Muscle layer of colon (tissue), 2 donors: ENCODE results near the gene HPCAL1.

ENCODE experiments used
- H3K27ac ChIP-seq: one replicate; pipeline ENCODE4 v1.7.0; 2013; ENCODE audit warnings: low read depth, mild to moderate bottlenecking, low read length, moderate library complexity
- H3K27me3 ChIP-seq, 2 donors: one replicate each; pipeline ENCODE4 v1.7.0; 2013; ENCODE audit warnings: low read length in 2 of 2, mild to moderate bottlenecking in 2 of 2; ENCODE audit not compliant: insufficient read depth in 2 of 2, control insufficient read depth in 1 of 2
- H3K36me3 ChIP-seq: one replicate; pipeline ENCODE4 v1.7.0; 2013; ENCODE audit warnings: mild to moderate bottlenecking, low read length; ENCODE audit not compliant: insufficient read depth
- H3K4me1 ChIP-seq: one replicate; pipeline ENCODE4 v1.7.0; 2013; ENCODE audit warnings: mild to moderate bottlenecking, low read length; ENCODE audit not compliant: insufficient read depth
- H3K4me3 ChIP-seq, 2 donors: one replicate each; pipeline ENCODE4 v1.7.0; 2013; ENCODE audit warnings: low read length in 2 of 2, low read depth in 1 of 2, mild to moderate bottlenecking in 1 of 2, moderate library complexity in 1 of 2
- H3K9ac ChIP-seq: one replicate; pipeline ENCODE4 v1.7.0; 2013; ENCODE audit warnings: low read length
- H3K9me3 ChIP-seq: one replicate; pipeline ENCODE4 v1.7.0; 2013; ENCODE audit warnings: mild to moderate bottlenecking, low read length
- donor health status: abdominal sarcoma.
- donor health status: Adenocarcinoma of cecum.

Gene HPCAL1

DNA sequence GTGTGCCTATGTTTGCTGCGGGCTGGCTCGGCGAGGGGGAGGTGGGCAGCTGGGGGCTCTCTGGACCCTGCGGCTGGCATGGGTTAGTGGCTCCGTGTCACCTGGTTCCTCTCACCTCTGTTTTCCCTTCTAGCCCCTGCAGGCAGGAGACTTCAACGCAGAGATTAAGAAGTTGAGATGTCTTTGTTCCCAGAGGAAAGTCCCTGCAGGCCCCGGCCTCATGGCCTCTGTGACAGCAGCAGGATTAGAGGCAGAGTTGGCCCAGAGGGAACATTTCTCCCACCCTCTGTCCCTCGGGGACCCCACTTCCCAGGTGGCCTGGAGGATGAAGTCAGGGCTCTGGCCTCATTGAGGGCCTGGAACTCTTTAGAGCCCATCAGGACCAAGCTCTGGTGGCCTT, 56.5 kb downstream of the HPCAL1 start:
- Histone ChIP-seq H3K4me1 (no peaks in the 10 kb centered on the region), H3K9ac (no peak overlapping the region), H3K4me3 (no peak overlapping the region), H3K27ac (no peak overlapping the region), H3K27me3 (no peaks in the 10 kb centered on the region), H3K9me3 (no peaks in the 10 kb centered on the region), H3K36me3 (no peaks in the 10 kb centered on the region)

DNA sequence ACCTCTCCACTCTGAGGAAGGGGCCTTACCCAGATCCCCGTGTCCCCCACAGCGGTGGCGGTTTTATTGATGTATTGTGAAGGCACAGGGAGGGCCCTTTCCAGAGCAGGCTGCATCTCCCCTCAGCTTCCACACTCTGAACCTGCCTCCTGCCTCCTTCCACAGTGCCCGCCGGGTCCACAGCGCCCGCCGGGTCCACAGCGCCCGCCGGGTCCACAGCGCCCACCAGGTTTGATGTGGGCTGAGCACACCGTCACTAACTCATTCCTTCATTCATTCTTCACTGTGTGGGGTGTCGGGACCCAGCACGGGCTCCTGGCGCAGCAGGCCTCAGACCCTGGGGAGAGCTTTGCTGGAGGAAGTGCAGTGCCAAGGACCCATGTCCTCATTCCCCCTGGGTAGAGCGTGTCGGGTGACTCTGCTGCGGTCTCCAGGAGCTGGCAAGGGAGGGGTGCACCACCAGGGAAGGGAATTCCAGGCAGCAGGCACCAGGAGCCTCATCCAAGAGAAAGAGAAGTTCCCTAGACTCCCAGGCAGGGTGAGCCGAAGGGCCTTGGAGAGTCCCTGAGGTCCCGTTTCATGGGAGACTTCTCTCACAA, 57.1 kb downstream of the HPCAL1 start:
- H3K27ac ChIP-seq: no peak overlapping the region

DNA sequence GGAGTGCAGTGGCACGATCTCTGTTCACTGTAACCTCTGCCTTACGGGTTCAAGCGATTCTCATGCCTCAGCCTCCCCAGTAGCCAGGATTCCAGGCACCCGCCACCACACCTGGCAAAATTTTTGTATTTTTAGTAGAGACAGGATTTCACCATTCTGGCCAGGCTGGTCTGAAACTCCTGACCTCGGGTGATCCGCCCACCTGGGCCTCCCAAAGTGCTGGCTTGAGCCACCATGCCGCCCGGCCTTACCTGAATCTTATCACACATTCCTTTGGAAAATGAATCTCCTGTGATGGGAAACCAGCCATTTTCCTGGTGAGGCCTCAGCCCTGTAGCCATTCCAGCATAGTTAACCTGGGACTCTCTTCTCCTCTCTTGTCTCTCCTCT, 57.8 kb downstream of the HPCAL1 start:
- H3K27ac ChIP-seq: no peak overlapping the region
- no peaks in the 10 kb centered on the region for H3K27me3 ChIP-seq
- no peak overlapping the region for H3K4me3 ChIP-seq
- H3K36me3 ChIP-seq: no peaks in the 10 kb centered on the region
- no peaks in the 10 kb centered on the region for H3K9me3 ChIP-seq
- no peaks in the 10 kb centered on the region for H3K4me1 ChIP-seq
- H3K9ac ChIP-seq: no peak overlapping the region

More for the DNA sequence above, 57.1 kb downstream of the HPCAL1 start:
- H3K4me3 ChIP-seq: no peak overlapping the region
- H3K9ac ChIP-seq: no peak overlapping the region
- H3K27me3 ChIP-seq: no peaks in the 10 kb centered on the region
- no peaks in the 10 kb centered on the region for H3K9me3 ChIP-seq
- no peaks in the 10 kb centered on the region for H3K36me3 ChIP-seq
- no peaks in the 10 kb centered on the region for H3K4me1 ChIP-seq

- Histone ChIP-seq H3K36me3 (no peaks in the 10 kb centered on the region), H3K9ac (no peak overlapping the region), H3K27ac (no peak overlapping the region), H3K4me1 (no peaks in the 10 kb centered on the region), H3K9me3 (no peaks in the 10 kb centered on the region), H3K4me3 (no peak overlapping the region), H3K27me3 (no peaks in the 10 kb centered on the region)
Observed at GRCh38 chr2:10360850-10361588, 58.3 kb downstream of the HPCAL1 start.

- no peaks in the 10 kb centered on the region for H3K4me1 ChIP-seq
- H3K27me3 ChIP-seq: no peaks in the 10 kb centered on the region
- no peaks in the 10 kb centered on the region for H3K9me3 ChIP-seq
- H3K27ac ChIP-seq: no peak overlapping the region
- H3K4me3 ChIP-seq: no peak overlapping the region
- H3K36me3 ChIP-seq: no peaks in the 10 kb centered on the region
- H3K9ac ChIP-seq: no peak overlapping the region
Observed at GRCh38 chr2:10362096-10362897, 59.6 kb downstream of the HPCAL1 start.

GRCh38 chr2:10362898-10363454, 60.3 kb downstream of the HPCAL1 start:
- Histone ChIP-seq H3K9me3 (no peaks in the 10 kb centered on the region), H3K4me1 (no peaks in the 10 kb centered on the region), H3K36me3 (no peaks in the 10 kb centered on the region), H3K27me3 (no peaks in the 10 kb centered on the region), H3K4me3 (no peak overlapping the region), H3K27ac (no peak overlapping the region), H3K9ac (no peak overlapping the region)

DNA sequence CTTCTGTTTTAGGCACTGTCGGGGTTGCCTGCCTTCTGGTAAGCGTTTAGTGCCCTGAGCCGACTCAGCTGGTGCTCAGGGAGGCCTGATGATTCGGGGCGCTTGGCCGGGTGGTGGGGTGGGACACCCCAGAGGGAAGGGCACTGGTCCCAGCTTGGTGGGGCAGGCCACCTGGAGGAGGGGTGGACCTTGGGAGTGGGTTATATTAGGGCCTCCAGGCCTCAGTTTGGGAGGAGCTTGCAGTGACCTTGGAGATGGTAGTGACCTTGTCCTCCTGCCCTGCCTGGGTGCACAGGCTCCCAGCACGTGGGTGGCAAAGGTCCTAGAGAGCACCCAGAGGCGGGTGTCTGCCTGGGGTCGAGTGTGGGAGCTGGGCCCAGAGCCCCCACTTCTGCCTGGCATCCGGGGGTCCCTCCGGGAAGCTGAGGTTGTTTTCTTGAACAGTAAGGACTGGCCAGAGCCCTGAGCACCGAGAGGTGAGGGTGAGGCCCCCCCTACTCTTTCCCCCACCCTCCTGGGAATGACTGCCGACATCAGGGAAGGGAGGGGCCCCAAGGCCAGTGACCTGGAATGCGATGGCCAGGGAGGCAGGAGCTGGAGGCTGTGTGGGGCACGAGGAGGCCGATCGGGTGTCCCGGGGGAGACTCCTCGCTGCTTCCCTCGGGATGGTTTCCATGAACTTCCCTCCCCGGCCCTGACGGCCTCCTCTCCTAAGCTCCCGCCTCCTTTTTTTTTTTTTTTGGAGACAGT, 61.3 kb downstream of the HPCAL1 start:
- H3K36me3 ChIP-seq: no peaks in the 10 kb centered on the region
- no peaks in the 10 kb centered on the region for H3K4me1 ChIP-seq
- H3K9me3 ChIP-seq: no peaks in the 10 kb centered on the region
- no peak overlapping the region for H3K9ac ChIP-seq
- H3K27ac ChIP-seq: no peak overlapping the region
- no peak overlapping the region for H3K4me3 ChIP-seq
- no peaks in the 10 kb centered on the region for H3K27me3 ChIP-seq

GRCh38 chr2:10365412-10365811, 62.7 kb downstream of the HPCAL1 start:
- no peaks in the 10 kb centered on the region for H3K4me1 ChIP-seq
- H3K36me3 ChIP-seq: no peaks in the 10 kb centered on the region
- no peak overlapping the region for H3K27ac ChIP-seq
- H3K27me3 ChIP-seq: no peaks in the 10 kb centered on the region
- no peaks in the 10 kb centered on the region for H3K9me3 ChIP-seq
- no peak overlapping the region for H3K4me3 ChIP-seq
- H3K9ac ChIP-seq: no peak overlapping the region

DNA sequence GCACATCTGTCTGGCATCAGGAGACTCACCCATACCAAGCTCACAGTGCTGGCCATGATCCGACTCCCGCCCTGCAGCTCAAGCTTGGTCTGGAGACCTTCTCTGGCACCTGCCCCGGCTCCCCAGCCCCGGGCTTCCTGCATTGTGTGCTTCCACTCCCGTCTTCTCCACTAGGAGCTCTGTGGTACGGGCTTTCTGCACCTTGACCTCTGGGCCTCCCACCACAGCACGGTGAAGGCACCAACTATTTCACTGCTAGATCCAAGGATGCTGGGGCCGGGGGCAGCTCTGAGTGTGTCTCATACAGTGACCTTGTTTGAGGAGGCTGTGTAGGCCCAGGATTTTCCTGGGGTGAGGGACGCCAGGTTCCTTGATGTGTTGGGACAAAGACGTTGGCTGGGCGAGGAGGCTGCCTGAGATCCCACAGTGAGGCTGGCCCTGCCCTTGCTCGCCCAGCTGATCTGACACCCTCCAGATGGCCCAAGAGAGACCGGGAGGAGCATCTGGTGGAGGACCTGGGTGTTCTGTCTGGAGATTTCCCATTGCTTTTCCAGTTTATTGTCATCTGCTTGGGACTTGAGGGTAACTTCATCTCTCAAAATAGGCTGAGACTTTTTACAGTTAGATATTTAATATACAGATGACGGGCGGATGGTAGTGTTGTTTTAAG, 64.0 kb downstream of the HPCAL1 start:
- Histone ChIP-seq H3K9me3 (no peaks in the 10 kb centered on the region), H3K4me1 (no peaks in the 10 kb centered on the region), H3K27me3 (no peaks in the 10 kb centered on the region), H3K27ac (no peak overlapping the region), H3K36me3 (no peaks in the 10 kb centered on the region), H3K4me3 (no peak overlapping the region), H3K9ac (no peak overlapping the region)

DNA sequence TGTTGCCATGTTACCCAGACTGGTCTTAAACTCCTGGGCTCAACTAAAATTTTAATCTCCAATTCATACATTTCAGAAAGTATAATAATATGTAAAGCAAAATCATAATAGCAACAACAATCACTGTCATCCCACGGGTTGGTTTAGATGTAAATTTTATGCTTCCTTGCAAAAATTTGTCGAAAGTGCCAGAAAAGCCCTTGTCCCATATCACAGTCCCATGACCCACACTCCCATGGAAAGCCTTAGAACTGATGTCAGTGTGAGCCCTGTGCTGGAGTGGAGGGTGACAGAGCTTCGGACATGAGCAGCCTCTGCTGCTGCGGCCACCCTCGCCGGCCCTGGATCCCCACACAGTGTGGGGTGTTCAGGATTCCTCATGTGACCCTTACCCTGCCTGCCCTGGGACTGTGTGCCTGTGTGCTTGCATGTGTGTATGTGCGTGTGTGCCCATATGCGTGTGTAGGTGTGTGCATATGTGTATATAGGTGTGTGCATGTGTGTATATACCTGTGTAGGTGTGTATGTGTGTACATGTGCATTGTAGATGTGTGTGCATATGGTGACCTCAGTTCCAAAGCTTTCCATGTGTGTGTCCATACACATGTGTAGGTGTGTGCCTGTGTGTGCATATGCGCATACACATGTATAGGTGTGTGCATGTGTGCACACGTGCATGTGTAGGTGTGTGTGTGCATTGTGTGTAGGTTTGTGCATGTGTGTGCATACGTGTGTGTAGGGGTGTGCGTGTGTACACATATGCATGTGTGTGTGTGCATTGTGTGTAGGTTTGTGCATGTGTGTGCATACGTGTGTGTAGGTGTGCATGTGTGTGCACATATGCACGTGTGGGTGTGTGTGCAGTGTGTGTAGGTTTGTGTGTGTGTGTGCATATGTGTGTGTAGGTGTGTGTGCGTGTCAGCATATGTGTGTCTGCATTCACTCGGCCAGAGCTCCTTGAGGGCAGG, 65.1 kb downstream of the HPCAL1 start:
- H3K4me1 ChIP-seq: no peaks in the 10 kb centered on the region
- H3K4me3 ChIP-seq: no peak overlapping the region
- H3K36me3 ChIP-seq: no peaks in the 10 kb centered on the region
- H3K9me3 ChIP-seq: no peaks in the 10 kb centered on the region
- no peak overlapping the region for H3K9ac ChIP-seq
- H3K27me3 ChIP-seq: no peaks in the 10 kb centered on the region
- H3K27ac ChIP-seq: no peak overlapping the region
